ENCODE measurements around the gene CDC16. TPM values are rescaled to one million over a fixed set of nuclear protein-coding genes. Genes with fewer than 3 reads are reported as not detected.
"Not testable (repeated sequence)": the region's sequence is repeated elsewhere in the genome, so short reads cannot be mapped to it uniquely, and the experiment has no call there.

CDC16 gene
- polyA plus RNA-seq (2012; ENCODE audit: insufficient read depth, insufficient read length, low read depth): 66.4 TPM

- H3K4me1 ChIP-seq: no peaks in the 10 kb centered on the region
- TF ChIP-seq CTCF (IDR thresholded peaks at IDR 0.05; ENCODE audit: low read depth, low read length): no peak
Observed at GRCh38 chr13:114234645-114235421, at the start of gene CDC16. TSS of gene CDC16 (plus strand) at chr13:114234897. CDS start at chr13:114235085, 188 bp downstream.

GRCh38 chr13:114185182-114185971, 49.3 kb upstream of the CDC16 start:
- Histone ChIP-seq H3K36me3 (no peaks in the 10 kb centered on the region; the same call in 1 of the 2 replicates), H3K4me3 (ENCODE audit: low read depth, low read length) (no peak overlapping the region), H3K4me1 (no peaks in the 10 kb centered on the region), H3K27me3 (no peaks in the 10 kb centered on the region), H3K9me3 (no peaks in the 10 kb centered on the region)
- no peak for DNase-seq
- no peak for TF ChIP-seq CTCF (IDR thresholded peaks at IDR 0.05; ENCODE audit: low read depth, low read length)

More at GRCh38 chr13:114234645-114235421, at the start of gene CDC16:
- Histone ChIP-seq H3K4me3 (ENCODE audit: low read depth, low read length) (peak within 1 kb of the TSS; percentile 90), H3K36me3 (peaks cover 25% of the 10 kb centered on the region), H3K27me3 (peaks cover 10% of the 10 kb centered on the region), H3K9me3 (no peaks in the 10 kb centered on the region)
- peak; percentile 97 for DNase-seq

GRCh38 chr13:114194853-114195252, 39.8 kb upstream of the CDC16 start:
- Histone ChIP-seq H3K27me3 (no peaks in the 10 kb centered on the region), H3K4me3 (ENCODE audit: low read depth, low read length) (no peak overlapping the region), H3K9me3 (no peaks in the 10 kb centered on the region), H3K4me1 (no peaks in the 10 kb centered on the region), H3K36me3 (no peaks in the 10 kb centered on the region; the same call in 1 of the 2 replicates)
- no peak for TF ChIP-seq CTCF (IDR thresholded peaks at IDR 0.05; ENCODE audit: low read depth, low read length)
- DNase-seq: no peak

- no peak for DNase-seq
- H3K4me1 ChIP-seq: no peaks in the 10 kb centered on the region
- no peaks in the 10 kb centered on the region for H3K9me3 ChIP-seq
- no peaks in the 10 kb centered on the region for H3K27me3 ChIP-seq
- no peak overlapping the region for H3K4me3 ChIP-seq (ENCODE audit: low read depth, low read length)
- TF ChIP-seq CTCF (IDR thresholded peaks at IDR 0.05; ENCODE audit: low read depth, low read length): no peak
- H3K36me3 ChIP-seq: no peaks in the 10 kb centered on the region
Observed at GRCh38 chr13:114196629-114197028, 38.1 kb upstream of the CDC16 start.

- no peak for DNase-seq
- Histone ChIP-seq H3K4me3 (ENCODE audit: low read depth, low read length) (no peak overlapping the region), H3K9me3 (no peaks in the 10 kb centered on the region), H3K36me3 (no peaks in the 10 kb centered on the region), H3K27me3 (no peaks in the 10 kb centered on the region), H3K4me1 (no peaks in the 10 kb centered on the region)
- TF ChIP-seq CTCF (IDR thresholded peaks at IDR 0.05; ENCODE audit: low read depth, low read length): no peak
Observed at GRCh38 chr13:114198556-114198955, 36.1 kb upstream of the CDC16 start.

- not testable (repeated sequence) for H3K36me3 ChIP-seq; H3K4me1 ChIP-seq; H3K27me3 ChIP-seq; H3K9me3 ChIP-seq; DNase-seq; H3K4me3 ChIP-seq (ENCODE audit: low read depth, low read length)
Observed at GRCh38 chr13:114199526-114199925, 35.2 kb upstream of the CDC16 start.
